Loucy (cell line): ENCODE measurements around the gene MYH15.

Source experiments
- EZH2phosphoT487 ChIP-seq: fragments of 200-600 bp; IDR thresholded peaks from 2 replicates; pipeline ENCODE4 v1.6.1; 2018; ENCODE audit warnings: antibody characterized with exemption, mild to moderate bottlenecking, moderate library complexity, borderline replicate concordance
- TF ChIP-seq, protein P1 (sequence below): fragments of 200-600 bp; sonication (generic); conservative IDR thresholded peaks from 2 replicates; pipeline ENCODE4 v1.5.1; 2014; ENCODE audit warnings: mild to moderate bottlenecking, antibody characterized with exemption, low read length

DNA sequence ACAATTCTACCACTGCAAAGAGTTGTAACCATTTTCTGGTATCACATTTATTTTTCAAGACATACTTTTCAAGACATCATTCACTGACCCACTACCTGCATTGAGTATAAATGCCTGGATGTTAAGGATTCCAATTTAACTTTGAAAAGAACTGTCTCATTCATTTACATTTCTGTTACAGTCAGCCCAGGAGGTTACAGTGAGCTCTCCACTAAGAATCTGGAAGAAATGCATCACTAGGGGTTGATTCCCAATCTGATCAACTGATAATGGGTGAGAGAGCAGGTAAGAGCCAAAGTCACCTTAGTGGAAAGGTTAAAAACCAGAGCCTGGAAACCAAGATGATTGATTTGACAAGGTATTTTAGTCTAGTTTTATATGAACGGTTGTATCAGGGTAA lies 133.0 kb downstream of the MYH15 start:
- TF ChIP-seq, protein P1, sequence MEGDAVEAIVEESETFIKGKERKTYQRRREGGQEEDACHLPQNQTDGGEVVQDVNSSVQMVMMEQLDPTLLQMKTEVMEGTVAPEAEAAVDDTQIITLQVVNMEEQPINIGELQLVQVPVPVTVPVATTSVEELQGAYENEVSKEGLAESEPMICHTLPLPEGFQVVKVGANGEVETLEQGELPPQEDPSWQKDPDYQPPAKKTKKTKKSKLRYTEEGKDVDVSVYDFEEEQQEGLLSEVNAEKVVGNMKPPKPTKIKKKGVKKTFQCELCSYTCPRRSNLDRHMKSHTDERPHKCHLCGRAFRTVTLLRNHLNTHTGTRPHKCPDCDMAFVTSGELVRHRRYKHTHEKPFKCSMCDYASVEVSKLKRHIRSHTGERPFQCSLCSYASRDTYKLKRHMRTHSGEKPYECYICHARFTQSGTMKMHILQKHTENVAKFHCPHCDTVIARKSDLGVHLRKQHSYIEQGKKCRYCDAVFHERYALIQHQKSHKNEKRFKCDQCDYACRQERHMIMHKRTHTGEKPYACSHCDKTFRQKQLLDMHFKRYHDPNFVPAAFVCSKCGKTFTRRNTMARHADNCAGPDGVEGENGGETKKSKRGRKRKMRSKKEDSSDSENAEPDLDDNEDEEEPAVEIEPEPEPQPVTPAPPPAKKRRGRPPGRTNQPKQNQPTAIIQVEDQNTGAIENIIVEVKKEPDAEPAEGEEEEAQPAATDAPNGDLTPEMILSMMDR = no peak
- TF ChIP-seq EZH2phosphoT487 = no peak
